Measurements from ENCODE around the gene MAN2B2. TPM values are rescaled to one million over a fixed set of nuclear protein-coding genes. Genes with fewer than 3 reads are reported as not detected.

MAN2B2 gene
- total and polyA plus RNA-seq, 2 of the 8 experiments (the other 6 are each of a cell fraction or from before 2014, with no cell fraction given) = 3.3 to 4.0 TPM

DNA sequence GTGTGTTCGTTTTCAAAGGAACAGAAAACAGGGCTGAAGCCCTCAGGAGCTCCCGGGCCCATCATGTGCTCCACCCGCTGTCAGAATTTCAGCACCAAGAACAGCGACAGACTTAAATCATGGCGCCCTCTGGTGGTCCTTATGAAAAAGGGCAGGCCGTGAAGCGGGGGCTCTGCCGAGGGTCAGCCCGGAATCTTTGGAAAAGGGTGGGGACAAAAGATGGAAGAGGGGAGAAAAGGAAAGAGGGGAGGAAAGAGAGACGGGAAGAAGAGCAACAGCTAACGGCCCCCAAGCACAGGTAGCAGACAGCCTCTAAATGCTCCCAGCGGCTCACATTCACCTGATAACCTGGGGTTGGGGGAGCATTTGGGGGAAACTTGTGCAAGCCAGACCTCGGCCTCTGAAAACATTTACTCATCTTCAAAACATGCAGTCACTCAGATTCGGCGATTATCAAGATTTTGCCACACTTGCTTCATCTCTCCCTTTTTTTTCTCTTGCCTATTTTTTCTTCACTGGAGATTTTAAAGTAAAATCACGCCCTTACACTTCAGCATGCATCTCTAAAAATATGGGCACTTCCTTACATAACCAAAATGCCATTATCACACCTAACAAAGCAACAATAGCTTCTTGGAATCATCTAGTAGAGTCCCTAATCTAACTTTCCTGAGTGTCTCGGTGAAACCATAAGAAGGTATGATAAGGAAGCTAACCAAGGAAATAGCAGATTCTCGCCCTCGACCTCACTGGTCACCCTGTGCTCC is 28.1 kb upstream of the MAN2B2 start (continued):
- TF ChIP-seq, protein P1, sequence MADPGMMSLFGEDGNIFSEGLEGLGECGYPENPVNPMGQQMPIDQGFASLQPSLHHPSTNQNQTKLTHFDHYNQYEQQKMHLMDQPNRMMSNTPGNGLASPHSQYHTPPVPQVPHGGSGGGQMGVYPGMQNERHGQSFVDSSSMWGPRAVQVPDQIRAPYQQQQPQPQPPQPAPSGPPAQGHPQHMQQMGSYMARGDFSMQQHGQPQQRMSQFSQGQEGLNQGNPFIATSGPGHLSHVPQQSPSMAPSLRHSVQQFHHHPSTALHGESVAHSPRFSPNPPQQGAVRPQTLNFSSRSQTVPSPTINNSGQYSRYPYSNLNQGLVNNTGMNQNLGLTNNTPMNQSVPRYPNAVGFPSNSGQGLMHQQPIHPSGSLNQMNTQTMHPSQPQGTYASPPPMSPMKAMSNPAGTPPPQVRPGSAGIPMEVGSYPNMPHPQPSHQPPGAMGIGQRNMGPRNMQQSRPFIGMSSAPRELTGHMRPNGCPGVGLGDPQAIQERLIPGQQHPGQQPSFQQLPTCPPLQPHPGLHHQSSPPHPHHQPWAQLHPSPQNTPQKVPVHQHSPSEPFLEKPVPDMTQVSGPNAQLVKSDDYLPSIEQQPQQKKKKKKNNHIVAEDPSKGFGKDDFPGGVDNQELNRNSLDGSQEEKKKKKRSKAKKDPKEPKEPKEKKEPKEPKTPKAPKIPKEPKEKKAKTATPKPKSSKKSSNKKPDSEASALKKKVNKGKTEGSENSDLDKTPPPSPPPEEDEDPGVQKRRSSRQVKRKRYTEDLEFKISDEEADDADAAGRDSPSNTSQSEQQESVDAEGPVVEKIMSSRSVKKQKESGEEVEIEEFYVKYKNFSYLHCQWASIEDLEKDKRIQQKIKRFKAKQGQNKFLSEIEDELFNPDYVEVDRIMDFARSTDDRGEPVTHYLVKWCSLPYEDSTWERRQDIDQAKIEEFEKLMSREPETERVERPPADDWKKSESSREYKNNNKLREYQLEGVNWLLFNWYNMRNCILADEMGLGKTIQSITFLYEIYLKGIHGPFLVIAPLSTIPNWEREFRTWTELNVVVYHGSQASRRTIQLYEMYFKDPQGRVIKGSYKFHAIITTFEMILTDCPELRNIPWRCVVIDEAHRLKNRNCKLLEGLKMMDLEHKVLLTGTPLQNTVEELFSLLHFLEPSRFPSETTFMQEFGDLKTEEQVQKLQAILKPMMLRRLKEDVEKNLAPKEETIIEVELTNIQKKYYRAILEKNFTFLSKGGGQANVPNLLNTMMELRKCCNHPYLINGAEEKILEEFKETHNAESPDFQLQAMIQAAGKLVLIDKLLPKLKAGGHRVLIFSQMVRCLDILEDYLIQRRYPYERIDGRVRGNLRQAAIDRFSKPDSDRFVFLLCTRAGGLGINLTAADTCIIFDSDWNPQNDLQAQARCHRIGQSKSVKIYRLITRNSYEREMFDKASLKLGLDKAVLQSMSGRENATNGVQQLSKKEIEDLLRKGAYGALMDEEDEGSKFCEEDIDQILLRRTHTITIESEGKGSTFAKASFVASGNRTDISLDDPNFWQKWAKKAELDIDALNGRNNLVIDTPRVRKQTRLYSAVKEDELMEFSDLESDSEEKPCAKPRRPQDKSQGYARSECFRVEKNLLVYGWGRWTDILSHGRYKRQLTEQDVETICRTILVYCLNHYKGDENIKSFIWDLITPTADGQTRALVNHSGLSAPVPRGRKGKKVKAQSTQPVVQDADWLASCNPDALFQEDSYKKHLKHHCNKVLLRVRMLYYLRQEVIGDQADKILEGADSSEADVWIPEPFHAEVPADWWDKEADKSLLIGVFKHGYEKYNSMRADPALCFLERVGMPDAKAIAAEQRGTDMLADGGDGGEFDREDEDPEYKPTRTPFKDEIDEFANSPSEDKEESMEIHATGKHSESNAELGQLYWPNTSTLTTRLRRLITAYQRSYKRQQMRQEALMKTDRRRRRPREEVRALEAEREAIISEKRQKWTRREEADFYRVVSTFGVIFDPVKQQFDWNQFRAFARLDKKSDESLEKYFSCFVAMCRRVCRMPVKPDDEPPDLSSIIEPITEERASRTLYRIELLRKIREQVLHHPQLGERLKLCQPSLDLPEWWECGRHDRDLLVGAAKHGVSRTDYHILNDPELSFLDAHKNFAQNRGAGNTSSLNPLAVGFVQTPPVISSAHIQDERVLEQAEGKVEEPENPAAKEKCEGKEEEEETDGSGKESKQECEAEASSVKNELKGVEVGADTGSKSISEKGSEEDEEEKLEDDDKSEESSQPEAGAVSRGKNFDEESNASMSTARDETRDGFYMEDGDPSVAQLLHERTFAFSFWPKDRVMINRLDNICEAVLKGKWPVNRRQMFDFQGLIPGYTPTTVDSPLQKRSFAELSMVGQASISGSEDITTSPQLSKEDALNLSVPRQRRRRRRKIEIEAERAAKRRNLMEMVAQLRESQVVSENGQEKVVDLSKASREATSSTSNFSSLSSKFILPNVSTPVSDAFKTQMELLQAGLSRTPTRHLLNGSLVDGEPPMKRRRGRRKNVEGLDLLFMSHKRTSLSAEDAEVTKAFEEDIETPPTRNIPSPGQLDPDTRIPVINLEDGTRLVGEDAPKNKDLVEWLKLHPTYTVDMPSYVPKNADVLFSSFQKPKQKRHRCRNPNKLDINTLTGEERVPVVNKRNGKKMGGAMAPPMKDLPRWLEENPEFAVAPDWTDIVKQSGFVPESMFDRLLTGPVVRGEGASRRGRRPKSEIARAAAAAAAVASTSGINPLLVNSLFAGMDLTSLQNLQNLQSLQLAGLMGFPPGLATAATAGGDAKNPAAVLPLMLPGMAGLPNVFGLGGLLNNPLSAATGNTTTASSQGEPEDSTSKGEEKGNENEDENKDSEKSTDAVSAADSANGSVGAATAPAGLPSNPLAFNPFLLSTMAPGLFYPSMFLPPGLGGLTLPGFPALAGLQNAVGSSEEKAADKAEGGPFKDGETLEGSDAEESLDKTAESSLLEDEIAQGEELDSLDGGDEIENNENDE (IDR thresholded peaks at IDR 0.05; ENCODE audit: insufficient replicate concordance, low read length) = no peak
- TF ChIP-seq SP2 (IDR thresholded peaks at IDR 0.05; ENCODE audit: low read length) (no peak), E2F6 (IDR thresholded peaks at IDR 0.05) (no peak), JUN (IDR thresholded peaks at IDR 0.05; ENCODE audit: low read depth, low read length) (no peak), HDAC6 (IDR thresholded peaks at IDR 0.05; ENCODE audit: low read depth, low read length) (no peak)

Measured in H1 (cell line).